H1 (cell line): ENCODE measurements around the gene ITGA8. TPM values are rescaled to one million over a fixed set of nuclear protein-coding genes. Genes with fewer than 3 reads are reported as not detected.
"Not testable (repeated sequence)": the region's sequence is repeated elsewhere in the genome, so short reads cannot be mapped to it uniquely, and the experiment has no call there.

ENCODE experiments used
- CTCF ChIA-PET: fragments of 300-600 bp; sonication (Branson Sonifier 250); formaldehyde crosslinking; loops from one replicate; lab custom pipeline; 2021; ENCODE audit not compliant: partially characterized antibody; lab: Charles Lee
- POLR2A ChIA-PET: fragments of 300-600 bp; sonication (Branson Sonifier 250); formaldehyde crosslinking; loops from one replicate; lab custom pipeline; 2021; ENCODE audit warnings: inconsistent platforms; ENCODE audit not compliant: partially characterized antibody; lab: Charles Lee
- DNase-seq, 2 experiments: peaks; one replicate each; pipeline versions ENCODE4 v3.0.0 to v3.0.0-alpha.2; 2010 to 2022; ENCODE audit warnings: low spot score in 2 of 2, low read depth in 1 of 2, mixed read lengths in 1 of 2
- FAIRE-seq: peaks from 2 replicates; lab custom pipeline; 2011; peaks lifted over from hg19 to GRCh38; lab: Jason Lieb, UNC
- H2AFZ ChIP-seq: 2 replicates; pipeline ENCODE4 v1.8.1; 2012; ENCODE audit warnings: low read length, inconsistent platforms
- H2AK5ac ChIP-seq: 2 replicates; pipeline ENCODE4 v1.6.1; 2013; ENCODE audit warnings: low read depth, low read length
- H2BK120ac ChIP-seq: replicated peaks from 2 replicates; pipeline ENCODE3; 2013; ENCODE audit warnings: low read depth, low read length, inconsistent platforms
- H2BK12ac ChIP-seq: 2 replicates; pipeline ENCODE4 v1.6.1; 2013; ENCODE audit warnings: low read depth, low read length
- H2BK15ac ChIP-seq: 2 replicates; pipeline ENCODE4 v1.6.1; 2013; ENCODE audit warnings: low read length
- H2BK20ac ChIP-seq: 2 replicates; pipeline ENCODE4 v1.6.1; 2013; ENCODE audit warnings: low read length
- H2BK5ac ChIP-seq: 2 replicates; pipeline ENCODE4 v1.6.1; 2013; ENCODE audit warnings: low read depth, low read length
- H3K14ac ChIP-seq: 2 replicates; pipeline ENCODE4 v1.6.1; 2013; ENCODE audit warnings: inconsistent platforms; ENCODE audit not compliant: insufficient read length
- H3K18ac ChIP-seq: 2 replicates; pipeline ENCODE4 v1.6.1; 2013; ENCODE audit warnings: low read length; ENCODE audit errors: extremely low read depth
- H3K23ac ChIP-seq: 2 replicates; pipeline ENCODE4 v1.6.1; 2013; ENCODE audit warnings: inconsistent platforms; ENCODE audit not compliant: insufficient read length
- H3K23me2 ChIP-seq: 2 replicates; pipeline ENCODE4 v1.6.1; 2013; ENCODE audit warnings: low read depth, low read length
- H3K27ac ChIP-seq: 2 replicates; pipeline ENCODE4 v1.6.1; 2011; ENCODE audit warnings: low read depth, low read length, inconsistent platforms
- H3K27me3 ChIP-seq, 4 experiments: replicated peaks in 1 of 4; 1 replicate in 1 of 4; 2 replicates in 3 of 4; pipeline versions ENCODE4 v1.6.1 to v1.8.1; 2011 to 2013; ENCODE audit warnings: low read length in 3 of 4, mild to moderate bottlenecking in 3 of 4, inconsistent platforms in 2 of 4, mixed read lengths in 2 of 4, moderate library complexity in 1 of 4; ENCODE audit not compliant: control insufficient read depth in 3 of 4, insufficient read depth in 3 of 4; ENCODE audit errors: extremely low read depth in 1 of 4
- H3K36me3 ChIP-seq, 4 experiments: 2 replicates each; pipeline versions ENCODE4 v1.6.1 to v1.8.1; 2011 to 2013; ENCODE audit warnings: mild to moderate bottlenecking in 4 of 4, low read length in 3 of 4, moderate library complexity in 2 of 4, control low read depth in 1 of 4, inconsistent platforms in 1 of 4; ENCODE audit not compliant: insufficient read depth in 4 of 4, control insufficient read depth in 2 of 4
- H3K4ac ChIP-seq: replicated peaks from 2 replicates; pipeline ENCODE3; 2013; ENCODE audit warnings: low read length, low read depth, mixed read lengths, inconsistent platforms; ENCODE audit not compliant: insufficient read length
- H3K4me1 ChIP-seq, 4 experiments: replicated peaks in 1 of 4; 1 replicate in 1 of 4; 2 replicates in 3 of 4; pipeline versions ENCODE4 v1.6.1 to v1.8.1; 2011 to 2013; ENCODE audit warnings: low read length in 3 of 4, inconsistent platforms in 2 of 4, mixed read lengths in 1 of 4; ENCODE audit not compliant: insufficient read depth in 4 of 4, control insufficient read depth in 3 of 4
- H3K4me2 ChIP-seq, 2 experiments: 2 replicates each; pipeline versions ENCODE4 v1.6.1 to v1.8.1; 2011 to 2013; ENCODE audit warnings: low read depth in 2 of 2, low read length in 2 of 2, control low read depth in 1 of 2, inconsistent platforms in 1 of 2, mild to moderate bottlenecking in 1 of 2; ENCODE audit not compliant: insufficient read depth in 1 of 2
- H3K4me3 ChIP-seq, 4 experiments: fragments of 200-600, 300-600 bp in 1 of 4; sonication (generic), shearing (Covaris generic), sonication (Bioruptor Twin) in 1 of 4; 2 replicates each; pipeline versions ENCODE4 v1.5.1 to v1.8.1; 2011 to 2016; ENCODE audit warnings: low read length in 4 of 4, low read depth in 3 of 4, control low read depth in 2 of 4, inconsistent platforms in 2 of 4, mild to moderate bottlenecking in 2 of 4, mixed read lengths in 1 of 4, moderate library complexity in 1 of 4; ENCODE audit not compliant: insufficient read depth in 2 of 4; ENCODE audit errors: extremely low read depth in 1 of 4
- H3K56ac ChIP-seq: replicated peaks from 2 replicates; pipeline ENCODE3; 2013; ENCODE audit warnings: low read depth, mild to moderate bottlenecking, mixed read lengths, low read length, inconsistent platforms; ENCODE audit not compliant: insufficient read length
- H3K79me1 ChIP-seq: 2 replicates; pipeline ENCODE4 v1.6.1; 2013; ENCODE audit warnings: low read depth, low read length, control low read depth
- H3K79me2 ChIP-seq, 2 experiments: 2 replicates each; pipeline versions ENCODE4 v1.6.1 to v1.8.1; 2012 to 2013; ENCODE audit warnings: low read length in 2 of 2, mild to moderate bottlenecking in 2 of 2, inconsistent platforms in 1 of 2; ENCODE audit not compliant: insufficient read depth in 2 of 2, control insufficient read depth in 1 of 2
- H3K9ac ChIP-seq, 4 experiments: replicated peaks in 1 of 4; 1 replicate in 1 of 4; 2 replicates in 3 of 4; pipeline versions ENCODE4 v1.6.1 to v1.8.1; 2011 to 2013; ENCODE audit warnings: low read depth in 3 of 4, low read length in 3 of 4, control low read depth in 2 of 4, mild to moderate bottlenecking in 2 of 4, moderate library complexity in 2 of 4, inconsistent platforms in 1 of 4; ENCODE audit errors: extremely low read depth in 1 of 4
- H3K9me3 ChIP-seq, 2 experiments: 2 replicates each; pipeline versions ENCODE4 v1.6.1 to v1.8.1; 2012 to 2013; ENCODE audit warnings: mild to moderate bottlenecking in 2 of 2, moderate library complexity in 2 of 2, control low read depth in 1 of 2, inconsistent platforms in 1 of 2, low read depth in 1 of 2, low read length in 1 of 2, mixed read lengths in 1 of 2; ENCODE audit not compliant: insufficient read depth in 2 of 2
- H4K20me1 ChIP-seq, 2 experiments: replicated peaks in 1 of 2; 2 replicates each; pipeline versions ENCODE3 to v1.8.1; 2011 to 2013; ENCODE audit warnings: inconsistent platforms in 2 of 2, low read length in 2 of 2, mild to moderate bottlenecking in 1 of 2; ENCODE audit not compliant: insufficient read depth in 2 of 2, control insufficient read depth in 1 of 2
- H4K5ac ChIP-seq: 2 replicates; pipeline ENCODE4 v1.6.1; 2013; ENCODE audit warnings: low read length, low read depth, mixed read lengths, inconsistent platforms; ENCODE audit not compliant: insufficient read length
- H4K8ac ChIP-seq: 2 replicates; pipeline ENCODE4 v1.8.0; 2013; ENCODE audit warnings: mild to moderate bottlenecking, moderate library complexity, low read length, inconsistent platforms; ENCODE audit not compliant: insufficient read depth; ENCODE audit errors: extremely low read depth
- H4K91ac ChIP-seq: replicated peaks from 2 replicates; pipeline ENCODE3; 2013; ENCODE audit warnings: low read length, mixed read lengths, inconsistent platforms; ENCODE audit not compliant: insufficient read length
- ATF2 ChIP-seq: IDR thresholded peaks from 2 replicates; pipeline ENCODE4 v1.6.1; 2012; ENCODE audit warnings: low read length, inconsistent platforms
- ATF3 ChIP-seq: IDR thresholded peaks from 2 replicates; pipeline ENCODE4 v1.6.1; 2011; ENCODE audit warnings: low read depth, mild to moderate bottlenecking, low read length; ENCODE audit not compliant: insufficient read depth
- BRCA1 ChIP-seq: IDR thresholded peaks from 2 replicates; pipeline ENCODE4 v1.6.1; 2012; ENCODE audit warnings: low read depth, low read length, improper control_type of control experiment
- CBX8 ChIP-seq: fragments of 300-800, 300-1000 bp; sonication (generic); IDR thresholded peaks from 2 replicates; pipeline ENCODE4 v1.7.1; 2016; ENCODE audit warnings: low read depth, low read length, borderline replicate concordance
- EGR1 ChIP-seq: IDR thresholded peaks from 2 replicates; pipeline ENCODE4 v1.6.1; 2011; ENCODE audit warnings: low read depth, low read length, borderline replicate concordance
- POLR2AphosphoS5 ChIP-seq: IDR thresholded peaks from 2 replicates; pipeline ENCODE4 v1.6.1; 2011; ENCODE audit warnings: low read depth, low read length
- RFX5 ChIP-seq: IDR thresholded peaks from 2 replicates; pipeline ENCODE4 v1.6.1; 2011; ENCODE audit warnings: low read depth, low read length, improper control_type of control experiment, borderline replicate concordance
- SAP30 ChIP-seq: fragments of 300-600 bp; sonication (generic); IDR thresholded peaks from 2 replicates; pipeline ENCODE4 v1.7.1; 2012; ENCODE audit warnings: low read length, moderate library complexity, mild to moderate bottlenecking, inconsistent platforms; ENCODE audit not compliant: insufficient read depth, insufficient replicate concordance
- polyA plus RNA-seq, 7 experiments: library from polyadenylated mRNA; depleted of rRNA in 3 of 7; stranded (reverse) in 5 of 7; unstranded in 2 of 7; fragments of >200 nt in 5 of 7; fragments of 200-250 nt in 2 of 7; gene quantifications; 1 replicate in 5 of 7; 2 replicates in 1 of 7; 4 replicates in 1 of 7; pipeline versions ENCODE4 v1.2.1 to v1.2.3, GENCODE V29; 2011 to 2013; ENCODE audit warnings: missing spikeins in 2 of 7, mixed read lengths in 2 of 7
- total RNA-seq: library from RNA; stranded (reverse); fragmentation: NEBNext Ultra II Directional; extraction: Animal tissue kit (Norgen Biotek cat#: 25700); gene quantifications from 2 replicates; pipeline ENCODE4 v1.2.1, GENCODE V29; 2021

Gene ITGA8
- total and polyA plus RNA-seq, 2 of the 8 experiments (the other 6 are each of a cell fraction or from before 2014, with no cell fraction given) = not detected

GRCh38 chr10:15476337-15476736 is 243.4 kb downstream of the ITGA8 start (continued):
- TF ChIP-seq RFX5 = no peak
- no peak for TF ChIP-seq BRCA1
- TF ChIP-seq ATF3 = no peak
- no peak for TF ChIP-seq POLR2AphosphoS5
- no peak for TF ChIP-seq CBX8
- no peak for TF ChIP-seq SAP30
- TF ChIP-seq ATF2 = no peak
- no peak for TF ChIP-seq EGR1

DNA sequence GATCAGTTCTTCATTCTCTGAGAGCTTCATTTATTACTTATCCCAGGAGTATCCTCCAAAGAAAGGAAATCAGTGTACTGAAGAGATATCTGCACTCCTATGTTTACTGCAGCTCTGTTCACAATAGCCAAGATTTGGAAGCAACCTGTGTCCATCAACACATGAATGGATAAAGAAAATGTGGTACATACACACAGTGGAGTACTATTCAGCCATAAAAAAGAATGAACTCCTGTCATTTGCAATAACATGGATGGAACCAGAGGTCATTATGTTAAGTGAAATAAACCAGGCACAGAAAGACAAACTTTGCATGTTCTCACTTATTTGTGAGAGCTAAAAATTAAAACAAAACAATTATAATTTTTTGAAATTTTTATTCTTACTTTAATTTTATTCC is 244.3 kb downstream of the ITGA8 start:
- H2BK120ac ChIP-seq, H4K20me1 ChIP-seq, H3K36me3 ChIP-seq, H4K8ac ChIP-seq, H3K18ac ChIP-seq, H4K5ac ChIP-seq, H3K9ac ChIP-seq, H3K79me1 ChIP-seq, H2BK20ac ChIP-seq, POLR2A ChIA-PET, H3K56ac ChIP-seq, H3K9me3 ChIP-seq, H2BK5ac ChIP-seq, FAIRE-seq, H3K4ac ChIP-seq, H2AFZ ChIP-seq, H3K4me2 ChIP-seq, H3K23ac ChIP-seq, H3K23me2 ChIP-seq, H4K91ac ChIP-seq, H2BK15ac ChIP-seq, H3K14ac ChIP-seq, DNase-seq, H3K79me2 ChIP-seq, H3K4me3 ChIP-seq, H2AK5ac ChIP-seq, H2BK12ac ChIP-seq, H3K27ac ChIP-seq: not testable (repeated sequence)
- Histone ChIP-seq H3K27me3 (peaks cover 35 to 76% (median 65%) of the 10 kb centered on the region in 4 experiments), H3K4me1 (peaks cover 2 to 20% (median 5%) of the 10 kb centered on the region in 4 experiments; a peak in 5 of 7 replicates)
- CTCF ChIA-PET = interaction anchor here (0.9 to 1.3 kb wide), 3 partner anchors 42 to 334 kb away, joined by 3 read pairs; no protein-coding TSS in a partner anchor
